Kidney (tissue), 14 donors: ENCODE data around the gene CNNM4. TPM values are rescaled to one million over a fixed set of nuclear protein-coding genes. Genes with fewer than 3 reads are reported as not detected.

Experiments used
- DNase-seq, 5 donors: peaks; one replicate each; pipeline ENCODE4 v3.0.0-alpha.2; 2013 to 2020
- FAIRE-seq: peaks from 2 replicates; lab custom pipeline; 2012; peaks lifted over from hg19 to GRCh38; lab: Jason Lieb, UNC
- H3K27ac ChIP-seq, 2 donors: one replicate each; pipeline ENCODE4 v1.7.0; 2013; ENCODE audit warnings: low read depth in 2 of 2, low read length in 2 of 2, inconsistent platforms in 1 of 2
- H3K27me3 ChIP-seq: one replicate; pipeline ENCODE4 v1.7.1; 2013; ENCODE audit warnings: low read length, inconsistent platforms; ENCODE audit not compliant: control insufficient read depth, insufficient read depth
- H3K36me3 ChIP-seq, 3 donors: one replicate each; pipeline versions ENCODE4 v1.7.0 to v1.7.1; 2013; ENCODE audit warnings: low read length in 3 of 3, control low read depth in 1 of 3, inconsistent platforms in 1 of 3; ENCODE audit not compliant: insufficient read depth in 3 of 3, control insufficient read depth in 2 of 3
- H3K4me1 ChIP-seq, 3 donors: one replicate each; pipeline versions ENCODE4 v1.7.0 to v1.7.1; 2013; ENCODE audit warnings: low read length in 3 of 3, inconsistent platforms in 1 of 3, low read depth in 1 of 3; ENCODE audit not compliant: control insufficient read depth in 2 of 3, insufficient read depth in 2 of 3
- H3K4me3 ChIP-seq, 3 donors: one replicate each; pipeline versions ENCODE4 v1.7.0 to v1.8.1; 2013; ENCODE audit warnings: low read length in 3 of 3, control low read depth in 1 of 3, inconsistent platforms in 1 of 3
- H3K9ac ChIP-seq, 3 donors: one replicate each; pipeline versions ENCODE4 v1.7.0 to v1.7.1; 2013; ENCODE audit warnings: low read length in 3 of 3, control low read depth in 1 of 3, inconsistent platforms in 1 of 3
- H3K9me3 ChIP-seq, 3 donors: one replicate each; pipeline versions ENCODE4 v1.7.0 to v1.7.1; 2013; ENCODE audit warnings: low read length in 3 of 3, control low read depth in 1 of 3, inconsistent platforms in 1 of 3; ENCODE audit not compliant: control insufficient read depth in 2 of 3, insufficient read depth in 1 of 3
- intact Hi-C: fragments of 100-400 bp; cut with DNase I; formaldehyde crosslinking; loops from one replicate; pipeline ENCODE4 v1.11.1; 2022
- polyA plus RNA-seq: library from polyadenylated mRNA; stranded (reverse); fragments of 350-450 nt; fragmentation: Illumina TruSeq; extraction: RNeasy Lipid Tissue Mini Kit (QIAGEN cat#74804); gene quantifications from one replicate; pipeline ENCODE4 v1.2.3, GENCODE V29; 2014; ENCODE audit warnings: low read depth, low replicate concordance; ENCODE audit not compliant: insufficient read depth
- total RNA-seq: library from RNA; stranded (reverse); fragmentation: NEBNext Ultra II Directional; extraction: Animal tissue kit (Norgen Biotek cat#: 25700); gene quantifications from one replicate; pipeline ENCODE4 v1.2.1, GENCODE V29; 2021
- TF ChIP-seq, protein P1 (sequence below): IDR thresholded peaks from 3 replicates; pipeline ENCODE4 v1.5.1; 2012; ENCODE audit warnings: mild to moderate bottlenecking, moderate library complexity, borderline replicate concordance; ENCODE audit not compliant: insufficient read depth; ENCODE audit errors: extremely low read depth
- donor health status: control.
- donor health status: control.
- donor health status: control.
- donor health status: control.
- donor health status: control.
- donor health status: DM: yes; HTN: yes; CAD: no.
- donor health status: Normal renal cell carcinoma (clear cell type).

CNNM4 gene
- total and polyA plus RNA-seq, 2 donors from 2014 or later, result 3.7 to 14.5 TPM

DNA sequence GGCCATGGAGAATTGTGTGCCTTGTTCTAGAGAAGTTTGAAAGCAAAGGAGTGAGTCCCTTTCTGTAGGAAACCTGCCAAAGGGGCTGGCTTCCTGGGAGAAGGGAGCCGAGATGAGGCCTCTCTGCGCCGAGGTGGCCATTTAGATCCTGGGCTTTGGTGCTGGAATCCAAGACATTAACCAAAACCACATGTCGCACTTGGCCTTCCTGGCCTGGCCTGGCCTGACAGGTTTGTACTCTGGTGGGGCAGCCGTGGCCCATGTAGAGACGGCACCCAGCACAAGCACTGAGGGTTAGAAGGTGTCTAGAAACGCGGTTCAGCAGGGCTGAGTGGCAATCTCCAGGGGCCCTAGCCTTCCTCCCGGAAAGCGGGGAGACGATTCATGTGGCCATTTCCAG lies 62.5 kb downstream of the CNNM4 start:
- intact Hi-C loops, result no loop called here
- Histone ChIP-seq H3K36me3 (peaks cover 0 to 21% (median 14%) of the 10 kb centered on the region in 3 donors), H3K9ac (no peak overlapping the region), H3K4me3 (no peak overlapping the region), H3K27ac (no peak overlapping the region), H3K9me3 (no peaks in the 10 kb centered on the region), H3K27me3 (no peaks in the 10 kb centered on the region), H3K4me1 (peaks cover 0 to 30% (median 26%) of the 10 kb centered on the region in 3 donors)
- TF ChIP-seq, protein P1, sequence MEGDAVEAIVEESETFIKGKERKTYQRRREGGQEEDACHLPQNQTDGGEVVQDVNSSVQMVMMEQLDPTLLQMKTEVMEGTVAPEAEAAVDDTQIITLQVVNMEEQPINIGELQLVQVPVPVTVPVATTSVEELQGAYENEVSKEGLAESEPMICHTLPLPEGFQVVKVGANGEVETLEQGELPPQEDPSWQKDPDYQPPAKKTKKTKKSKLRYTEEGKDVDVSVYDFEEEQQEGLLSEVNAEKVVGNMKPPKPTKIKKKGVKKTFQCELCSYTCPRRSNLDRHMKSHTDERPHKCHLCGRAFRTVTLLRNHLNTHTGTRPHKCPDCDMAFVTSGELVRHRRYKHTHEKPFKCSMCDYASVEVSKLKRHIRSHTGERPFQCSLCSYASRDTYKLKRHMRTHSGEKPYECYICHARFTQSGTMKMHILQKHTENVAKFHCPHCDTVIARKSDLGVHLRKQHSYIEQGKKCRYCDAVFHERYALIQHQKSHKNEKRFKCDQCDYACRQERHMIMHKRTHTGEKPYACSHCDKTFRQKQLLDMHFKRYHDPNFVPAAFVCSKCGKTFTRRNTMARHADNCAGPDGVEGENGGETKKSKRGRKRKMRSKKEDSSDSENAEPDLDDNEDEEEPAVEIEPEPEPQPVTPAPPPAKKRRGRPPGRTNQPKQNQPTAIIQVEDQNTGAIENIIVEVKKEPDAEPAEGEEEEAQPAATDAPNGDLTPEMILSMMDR, result no peak
- DNase-seq (peak in 1 of 5 donors; percentile 34), FAIRE-seq (no peak)

- H3K27ac ChIP-seq, result no peak overlapping the region
- DNase-seq (peak in 2 of 5 donors; percentile 8 to 57), FAIRE-seq (no peak)
- no peaks in the 10 kb centered on the region for H3K27me3 ChIP-seq
- no peaks in the 10 kb centered on the region for H3K9me3 ChIP-seq
- H3K36me3 ChIP-seq, result peaks cover 3 to 29% (median 21%) of the 10 kb centered on the region in 3 donors
- no peak overlapping the region for H3K9ac ChIP-seq
- no peak overlapping the region for H3K4me3 ChIP-seq
- TF ChIP-seq, protein P1, result no peak
- intact Hi-C loops, result no loop called here
- H3K4me1 ChIP-seq, result peaks cover 0 to 21% (median 18%) of the 10 kb centered on the region in 3 donors
Measured at GRCh38 chr2:96824079-96824870, 63.6 kb downstream of the CNNM4 start.

DNA sequence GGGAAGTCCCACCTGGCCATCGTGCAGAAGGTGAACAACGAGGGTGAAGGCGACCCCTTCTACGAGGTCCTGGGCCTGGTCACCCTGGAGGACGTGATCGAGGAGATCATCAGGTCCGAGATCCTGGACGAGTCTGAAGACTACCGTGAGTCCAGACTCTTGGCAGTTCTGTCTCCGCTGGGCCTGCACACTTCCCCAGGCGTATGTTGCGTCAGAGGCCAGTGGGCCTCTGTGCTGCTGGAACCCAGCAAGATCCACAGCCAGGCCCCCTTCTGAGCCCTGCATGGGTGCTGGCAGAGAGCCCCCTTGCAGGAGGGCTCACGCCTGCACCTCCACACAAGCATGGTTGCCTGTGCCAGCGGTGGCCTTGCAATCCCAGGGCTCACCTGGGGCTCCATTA lies 64.4 kb downstream of the CNNM4 start:
- Histone ChIP-seq H3K9ac (no peak overlapping the region), H3K4me1 (peaks cover 0 to 13% (median 13%) of the 10 kb centered on the region in 3 donors), H3K27me3 (no peaks in the 10 kb centered on the region), H3K9me3 (no peaks in the 10 kb centered on the region), H3K4me3 (no peak overlapping the region), H3K27ac (no peak overlapping the region), H3K36me3 (peaks cover 3 to 30% (median 25%) of the 10 kb centered on the region in 3 donors)
- TF ChIP-seq, protein P1, result no peak
- DNase-seq (peak in 1 of 5 donors; percentile 41), FAIRE-seq (no peak)
- intact Hi-C loops, result no loop called here
